ENCODE data around the gene ARHGAP15.

ARHGAP15 gene

GRCh38 chr2:143466391-143466790 is 337.2 kb downstream of the ARHGAP15 start:
- no peak for DNase-seq

GRCh38 chr2:143467011-143467410 is 337.8 kb downstream of the ARHGAP15 start:
- no peak for DNase-seq

GRCh38 chr2:143468341-143468888 is 339.2 kb downstream of the ARHGAP15 start:
- DNase-seq: no peak

- DNase-seq: no peak
Measured at GRCh38 chr2:143469323-143469722, 340.1 kb downstream of the ARHGAP15 start.

GRCh38 chr2:143471550-143471949 is 342.3 kb downstream of the ARHGAP15 start:
- DNase-seq: no peak

GRCh38 chr2:143473216-143473615 is 344.0 kb downstream of the ARHGAP15 start:
- no peak for DNase-seq

- DNase-seq: no peak
Measured at GRCh38 chr2:143473820-143474219, 344.6 kb downstream of the ARHGAP15 start.

- no peak for DNase-seq
Measured at GRCh38 chr2:143474586-143474985, 345.4 kb downstream of the ARHGAP15 start.

- no peak for DNase-seq
Measured at GRCh38 chr2:143475041-143475776, 346.0 kb downstream of the ARHGAP15 start.

- DNase-seq: no peak
Measured at GRCh38 chr2:143476336-143477087, 347.3 kb downstream of the ARHGAP15 start.

GRCh38 chr2:143477714-143478443 is 348.7 kb downstream of the ARHGAP15 start:
- DNase-seq: no peak

- no peak for DNase-seq
Measured at GRCh38 chr2:143480086-143480485, 350.9 kb downstream of the ARHGAP15 start.

- DNase-seq: no peak
Measured at GRCh38 chr2:143480601-143481236, 351.5 kb downstream of the ARHGAP15 start.

- DNase-seq: no peak
Measured at GRCh38 chr2:143481237-143481623, 352.0 kb downstream of the ARHGAP15 start.

- no peak for DNase-seq
Measured at GRCh38 chr2:143481733-143482132, 352.5 kb downstream of the ARHGAP15 start.

- no peak for DNase-seq
Measured at GRCh38 chr2:143482316-143482715, 353.1 kb downstream of the ARHGAP15 start.

GRCh38 chr2:143482771-143483170 is 353.6 kb downstream of the ARHGAP15 start:
- no peak for DNase-seq

GRCh38 chr2:143486976-143487375 is 357.8 kb downstream of the ARHGAP15 start:
- DNase-seq: no peak

- no peak for DNase-seq
Measured at GRCh38 chr2:143489145-143489544, 359.9 kb downstream of the ARHGAP15 start.

- DNase-seq: no peak
Measured at GRCh38 chr2:143491131-143491530, 361.9 kb downstream of the ARHGAP15 start.

GRCh38 chr2:143493339-143493738 is 364.1 kb downstream of the ARHGAP15 start:
- DNase-seq: no peak

GRCh38 chr2:143497726-143498125 is 368.5 kb downstream of the ARHGAP15 start:
- no peak for DNase-seq

GRCh38 chr2:143498496-143498895 is 369.3 kb downstream of the ARHGAP15 start:
- no peak for DNase-seq
